ENCODE measurements around the gene FIGLA.
"Not testable (repeated sequence)": the region's sequence is repeated elsewhere in the genome, so short reads cannot be mapped to it uniquely, and the experiment has no call there.

The FIGLA gene

DNA sequence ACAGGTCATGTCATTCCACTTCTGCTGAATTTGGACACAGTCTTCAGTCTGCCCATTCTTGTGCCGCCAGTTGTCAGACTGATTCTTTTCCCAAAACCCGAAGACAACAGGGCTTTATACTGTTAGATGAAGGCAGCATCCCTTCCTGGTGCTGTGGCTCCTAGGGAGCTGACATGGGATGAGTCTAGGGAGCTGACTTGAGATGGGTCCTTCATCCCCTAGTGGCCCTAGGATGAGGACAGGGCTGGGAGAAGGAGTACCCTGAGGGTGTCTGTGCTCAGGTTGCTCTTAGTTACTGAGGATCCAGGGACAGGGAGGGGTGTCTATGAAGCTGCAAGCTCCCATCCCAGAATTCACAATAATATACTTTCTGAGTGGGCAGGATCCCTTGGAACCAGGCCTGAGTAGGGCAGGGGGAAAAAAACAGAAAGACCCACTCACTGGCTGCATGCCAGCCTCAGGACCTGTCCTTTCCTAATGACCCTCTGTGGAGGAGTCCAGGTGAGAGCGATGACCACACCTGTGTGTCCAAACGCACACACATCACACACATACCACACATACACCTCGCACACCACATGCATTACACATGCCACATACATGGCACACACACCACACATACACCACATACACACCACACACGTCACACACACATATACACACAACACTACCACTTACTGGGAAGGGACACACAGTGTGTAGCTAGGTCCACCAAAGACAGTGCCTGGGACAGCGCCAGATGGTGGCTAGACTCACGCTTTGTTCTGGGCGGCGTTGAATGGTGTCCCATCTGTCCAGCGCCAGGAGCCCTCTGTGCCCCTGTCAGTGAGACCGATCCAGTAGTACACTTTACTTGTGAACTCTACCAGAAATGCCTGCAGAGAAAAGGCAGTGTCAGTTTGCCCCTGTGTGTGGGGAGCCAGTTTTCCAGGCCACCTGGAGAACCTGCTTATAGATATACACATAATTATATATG is 18.8 kb upstream of the FIGLA start:
- no peak for DNase-seq (ENCODE audit: low read depth)

GRCh38 chr2:70807828-70808118 is 17.3 kb upstream of the FIGLA start:
- no peak for DNase-seq (ENCODE audit: low read depth)

DNA sequence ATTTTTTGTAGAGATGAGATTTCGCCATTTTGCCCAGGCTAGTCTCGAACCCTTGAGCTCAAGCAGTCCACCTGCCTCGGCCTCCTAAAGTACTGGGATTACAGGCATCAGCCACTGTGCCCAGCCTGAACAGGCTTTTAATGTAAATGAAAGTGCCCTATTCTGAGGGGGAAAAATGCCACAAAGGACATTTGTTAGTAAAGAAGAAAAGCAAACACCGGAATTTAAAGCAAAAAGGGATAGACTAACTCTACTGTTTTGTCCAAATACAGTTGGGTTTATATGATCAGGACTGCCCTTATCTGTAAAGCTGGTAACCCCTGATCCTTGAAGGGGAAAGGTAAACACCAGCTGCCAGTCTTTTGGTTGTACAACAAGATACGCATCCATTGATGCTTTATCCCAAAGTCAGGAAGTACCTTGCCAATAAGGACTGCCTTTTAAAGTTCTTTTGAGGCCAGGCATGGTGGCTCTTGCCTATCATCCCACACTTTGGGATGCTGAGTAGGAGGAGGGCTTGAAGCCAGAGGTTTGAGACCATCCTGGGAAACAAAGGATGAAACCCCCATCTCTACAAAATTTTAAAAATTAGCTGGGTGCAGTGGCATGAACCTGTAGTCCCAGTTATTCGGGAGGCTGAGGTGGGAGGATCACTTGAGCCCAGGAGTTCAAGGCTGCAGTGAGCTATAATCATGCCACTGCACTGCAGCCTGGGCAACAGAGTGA is 16.8 kb upstream of the FIGLA start:
- DNase-seq (ENCODE audit: low read depth): no peak

- DNase-seq (ENCODE audit: low read depth): no peak
Observed at GRCh38 chr2:70806620-70807019, 16.2 kb upstream of the FIGLA start.

DNA sequence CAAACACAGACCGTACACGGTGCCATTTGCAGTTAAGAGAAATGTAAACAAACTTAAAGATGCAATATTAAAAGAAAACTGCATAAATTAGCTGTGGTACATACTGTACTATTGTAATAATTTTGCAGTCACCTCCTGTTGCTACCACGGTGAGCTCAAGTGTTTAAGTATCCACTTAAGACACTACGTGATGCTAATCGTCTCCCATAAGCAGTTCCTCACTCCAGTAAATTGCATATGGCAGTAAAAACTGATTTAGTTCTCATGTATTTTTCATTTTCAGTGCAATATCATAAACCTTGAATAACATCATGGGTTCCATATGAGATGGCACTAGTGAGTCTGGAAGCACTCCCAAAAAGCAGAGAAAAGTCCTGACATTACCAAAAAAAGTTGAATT is 15.6 kb upstream of the FIGLA start:
- no peak for DNase-seq (ENCODE audit: low read depth)

DNA sequence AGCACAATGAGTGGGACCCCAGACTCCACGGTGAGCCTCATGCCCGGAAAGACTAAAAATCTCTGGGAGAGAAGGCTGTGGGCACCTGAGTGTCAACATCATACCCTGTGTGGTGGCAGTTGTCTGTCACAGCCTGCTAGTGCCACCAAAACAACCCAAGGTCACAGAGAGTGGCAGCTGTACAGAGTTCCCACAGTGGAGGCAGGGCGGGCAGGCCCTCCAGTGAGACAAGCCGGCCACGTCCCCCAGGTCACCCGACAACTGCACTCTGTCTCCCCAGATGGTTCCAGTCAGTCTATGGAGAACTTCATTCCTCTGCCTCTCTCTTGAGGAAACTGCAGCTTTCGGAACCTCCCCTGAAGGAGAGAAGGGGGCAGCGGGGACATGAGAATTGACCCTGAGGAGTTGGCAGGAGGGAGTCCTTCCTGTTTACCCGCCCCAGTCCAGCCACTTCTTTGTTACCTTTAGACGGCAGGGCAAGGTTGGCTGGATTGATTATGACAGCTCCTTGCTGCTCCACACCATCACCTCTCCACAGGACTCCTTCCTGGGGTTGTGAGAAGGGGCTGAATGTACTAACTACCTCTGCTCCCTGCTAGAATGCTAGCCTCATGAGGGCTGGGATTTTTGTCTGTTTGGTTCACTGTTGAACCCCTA is 11.3 kb upstream of the FIGLA start:
- no peak for DNase-seq (ENCODE audit: low read depth)

GRCh38 chr2:70799706-70800105 is 9.3 kb upstream of the FIGLA start:
- no peak for DNase-seq (ENCODE audit: low read depth)

GRCh38 chr2:70797996-70798395 is 7.6 kb upstream of the FIGLA start:
- DNase-seq (ENCODE audit: low read depth): not testable (repeated sequence)

DNA sequence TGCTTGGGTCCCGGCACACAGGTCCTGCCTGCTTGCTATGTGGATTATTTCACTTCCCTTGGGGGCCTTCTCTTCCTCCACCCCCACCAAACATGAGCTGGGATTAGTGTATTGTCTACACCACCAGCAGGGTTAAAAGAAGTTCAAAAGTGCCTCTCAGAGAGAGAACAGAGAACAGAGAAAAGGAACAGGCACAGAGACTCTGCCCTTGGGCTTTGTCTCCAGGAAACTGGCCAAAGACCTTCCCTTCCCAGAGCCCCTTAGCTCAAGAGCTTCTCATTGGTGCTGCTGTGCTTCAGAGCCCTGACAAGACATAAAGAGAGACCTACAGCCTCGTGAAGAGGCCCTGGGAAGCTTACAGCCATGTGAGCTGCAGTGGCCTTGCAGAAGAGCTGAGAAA is 7.1 kb upstream of the FIGLA start:
- DNase-seq (ENCODE audit: low read depth): no peak

DNA sequence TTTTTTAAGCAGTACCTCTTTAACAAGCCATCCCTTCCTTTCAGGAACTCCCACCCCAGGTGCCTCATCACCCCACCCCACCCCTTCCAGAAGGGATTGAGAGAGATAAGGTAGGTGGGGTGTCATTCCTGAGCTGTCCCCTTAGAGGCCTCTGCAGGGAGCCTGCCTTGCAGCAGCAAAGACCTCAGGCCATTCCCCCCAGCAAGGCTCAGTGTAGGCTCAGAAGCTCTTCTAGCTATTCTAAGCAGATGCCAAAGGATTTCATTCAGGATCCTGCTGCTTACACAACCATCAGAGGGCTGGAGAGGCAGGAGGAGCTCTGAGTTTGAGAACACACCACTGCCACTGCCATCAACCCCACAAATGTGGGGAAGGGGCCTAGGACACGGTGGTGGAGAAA is 5.8 kb upstream of the FIGLA start:
- DNase-seq (ENCODE audit: low read depth): no peak

DNA sequence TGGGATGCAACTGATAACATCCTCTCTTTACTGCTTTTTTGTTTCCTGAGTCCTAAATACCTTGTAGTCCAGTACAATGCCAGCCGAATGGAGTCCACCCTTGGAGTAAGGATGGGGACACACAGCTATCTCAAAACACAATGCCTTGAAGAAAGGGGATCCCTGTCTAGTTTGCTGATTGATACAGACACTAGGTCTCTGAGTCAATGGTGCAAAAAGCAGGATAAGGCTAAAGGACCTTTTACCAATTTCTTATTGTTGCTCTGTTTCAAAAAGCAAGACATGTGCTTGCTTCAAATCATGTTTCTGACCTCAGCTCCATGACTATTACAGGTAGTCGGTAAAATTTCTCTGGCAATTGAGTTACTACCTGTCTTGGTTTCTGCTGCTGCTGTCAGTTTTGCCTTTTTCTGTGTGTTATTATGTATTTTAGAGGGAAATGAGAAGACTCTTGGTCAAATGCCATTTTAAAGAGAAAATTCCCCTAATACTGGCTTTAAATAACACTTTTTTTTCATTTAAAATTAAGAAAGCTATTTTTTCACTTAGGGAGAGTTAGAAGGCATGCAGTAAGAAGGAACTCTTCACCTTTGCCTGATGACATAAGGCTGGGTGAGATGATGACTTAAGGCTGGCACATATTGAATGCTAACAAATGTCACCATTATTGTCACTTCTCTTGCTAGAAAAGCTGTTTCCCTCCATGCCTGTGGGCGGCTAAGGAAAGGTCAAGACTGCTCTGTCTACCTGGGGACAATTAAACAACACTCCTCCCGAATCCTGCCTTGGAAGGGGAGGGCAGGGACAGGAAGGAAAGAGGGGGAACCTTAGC is 4.9 kb upstream of the FIGLA start:
- no peak for DNase-seq (ENCODE audit: low read depth)

- no peak for DNase-seq (ENCODE audit: low read depth)
Observed at GRCh38 chr2:70793450-70793849, 3.0 kb upstream of the FIGLA start.

- peak; percentile 29 for DNase-seq (ENCODE audit: low read depth)
Observed at GRCh38 chr2:70789304-70790135, 923 bp downstream of the FIGLA start.

- DNase-seq (ENCODE audit: low read depth): no peak
Observed at GRCh38 chr2:70785137-70785911, 5.1 kb downstream of the FIGLA start.

DNA sequence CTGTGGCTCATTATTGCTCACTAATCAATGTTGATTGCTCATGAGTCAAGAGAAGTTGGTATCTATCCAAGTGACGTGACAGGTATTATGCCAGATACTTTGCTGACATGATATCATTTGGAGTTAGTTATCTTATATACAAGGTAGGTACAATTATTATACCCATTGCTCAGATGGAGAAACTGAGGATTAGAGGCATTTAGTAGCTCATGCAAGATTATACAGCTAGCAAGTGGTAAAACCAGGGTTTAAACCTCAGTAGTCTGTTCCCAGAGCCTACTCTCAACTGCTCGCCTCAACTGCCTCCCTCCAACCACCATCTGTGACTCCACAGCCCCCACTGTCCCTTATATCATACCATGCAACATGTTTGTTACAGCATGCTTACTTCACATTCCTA is 6.1 kb downstream of the FIGLA start:
- DNase-seq (ENCODE audit: low read depth): no peak

- DNase-seq (ENCODE audit: low read depth): no peak
Observed at GRCh38 chr2:70779911-70780545, 10.4 kb downstream of the FIGLA start.

DNA sequence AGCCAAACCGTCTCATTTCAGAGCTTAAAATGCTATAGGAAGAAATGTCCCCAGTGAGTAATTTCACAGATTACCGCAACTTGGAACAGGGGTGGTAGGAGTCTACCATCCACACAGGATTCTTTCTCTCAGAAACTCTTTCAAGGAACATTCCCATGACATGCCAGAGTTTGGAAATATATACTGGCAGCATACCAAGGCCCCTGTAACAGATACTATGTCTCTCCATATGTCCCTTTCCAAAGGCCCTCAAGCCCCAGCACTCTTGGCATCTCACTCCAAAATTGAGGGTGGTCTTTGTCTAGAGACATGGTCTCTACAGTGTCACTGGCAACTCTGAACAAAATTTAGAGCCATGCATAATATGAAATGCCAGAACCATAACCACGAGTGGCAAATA is 11.0 kb downstream of the FIGLA start:
- no peak for DNase-seq (ENCODE audit: low read depth)

- no peak for DNase-seq (ENCODE audit: low read depth)
Observed at GRCh38 chr2:70778676-70779075, 11.8 kb downstream of the FIGLA start.

- DNase-seq (ENCODE audit: low read depth): no peak
Observed at GRCh38 chr2:70777450-70777849, 13.0 kb downstream of the FIGLA start.

- no peak for DNase-seq (ENCODE audit: low read depth)
Observed at GRCh38 chr2:70776266-70776665, 14.2 kb downstream of the FIGLA start.
